Sigmoid colon (tissue), 7 donors: Measurements from ENCODE around the gene PAPPA. TPM values are rescaled to one million over a fixed set of nuclear protein-coding genes. Genes with fewer than 3 reads are reported as not detected.

ENCODE experiments used
- DNase-seq: peaks from one replicate; pipeline ENCODE4 v3.0.0-alpha.2; 2019
- H3K27ac ChIP-seq, 4 donors: fragments of 200-600 bp; sonication (generic); one replicate each; pipeline ENCODE4 v1.5.1; 2016 to 2019; ENCODE audit warnings: mild to moderate bottlenecking in 1 of 4
- H3K27me3 ChIP-seq, 3 donors: fragments of 200-600 bp; sonication (generic); one replicate each; pipeline ENCODE4 v1.5.1; 2019; ENCODE audit warnings: mild to moderate bottlenecking in 1 of 3
- H3K36me3 ChIP-seq, 4 donors: fragments of 200-600 bp; sonication (generic); one replicate each; pipeline ENCODE4 v1.5.1; 2016 to 2019
- H3K4me1 ChIP-seq, 4 donors: fragments of 200-600 bp; sonication (generic); one replicate each; pipeline ENCODE4 v1.5.1; 2017 to 2019
- H3K4me3 ChIP-seq, 4 donors: fragments of 200-600 bp; sonication (generic); one replicate each; pipeline ENCODE4 v1.5.1; 2017 to 2019; ENCODE audit warnings: mild to moderate bottlenecking in 2 of 4, moderate library complexity in 1 of 4
- H3K9me3 ChIP-seq, 4 donors: fragments of 200-600 bp in 3 of 4; sonication (generic) in 3 of 4; one replicate each; pipeline versions ENCODE4 v1.5.1 to v1.6.1; 2013 to 2019
- CTCF ChIP-seq, 4 experiments: fragments of 450-650 bp in 3 of 4; fragments of 200-600 bp in 1 of 4; IDR thresholded peaks; one replicate each; pipeline ENCODE4 v1.5.1; 2016 to 2019; ENCODE audit warnings: antibody characterized with exemption in 4 of 4, mild to moderate bottlenecking in 3 of 4, moderate library complexity in 2 of 4
- EP300 ChIP-seq, 4 donors: sonication (generic); formaldehyde crosslinking; IDR thresholded peaks; one replicate each; pipeline ENCODE4 v1.6.1; 2017; ENCODE audit warnings: antibody characterized with exemption in 4 of 4
- POLR2A ChIP-seq, 2 donors: fragments of 450-650 bp; IDR thresholded peaks; one replicate each; pipeline ENCODE4 v1.6.1; 2016; ENCODE audit warnings: antibody characterized with exemption in 2 of 2, mild to moderate bottlenecking in 2 of 2, moderate library complexity in 2 of 2
- POLR2AphosphoS5 ChIP-seq, 4 donors: sonication (generic); formaldehyde crosslinking; IDR thresholded peaks; one replicate each; pipeline ENCODE4 v1.6.1; 2017; ENCODE audit warnings: antibody characterized with exemption in 4 of 4
- WGBS, 2 donors: extraction: QIAGEN DNeasy Blood & Tissue Kit; methylation state at CpG; one replicate each; pipeline ENCODE4 v1.1.7; 2013; 5-methylcytosine and 5-hydroxymethylcytosine counted together
- intact Hi-C: fragments of 100-400 bp; cut with DNase I; formaldehyde crosslinking; loops from one replicate; pipeline ENCODE4 v1.15.1; 2023
- polyA plus RNA-seq, 3 donors: library from polyadenylated mRNA; stranded (reverse); fragments of 200-250 nt; gene quantifications; one replicate each; pipeline ENCODE4 v1.2.3, GENCODE V29; 2013
- total RNA-seq, 4 donors: library from RNA; depleted of rRNA; stranded (reverse); fragments of >200 nt; gene quantifications; one replicate each; pipeline ENCODE4 v1.1.0, GENCODE V29; 2016
- donor health status: healthy with polysubstance abuse.
- donor health status: Bipolar disorder and iron deficiency.
- donor health status: healthy.

Gene PAPPA
- total and polyA plus RNA-seq, 7 donors: under 0.01 to 6.6 (median 3.6) TPM

- no peak overlapping the region for H3K27ac ChIP-seq
- TF ChIP-seq POLR2AphosphoS5 (IDR thresholded peaks at IDR 0.05) (no peak), EP300 (IDR thresholded peaks at IDR 0.05) (no peak), POLR2A (IDR thresholded peaks at IDR 0.05) (no peak), CTCF (IDR thresholded peaks at IDR 0.05) (no peak)
- H3K27me3 ChIP-seq: no peaks in the 10 kb centered on the region
- no peak overlapping the region for H3K4me3 ChIP-seq
- intact Hi-C loops: no loop called here
- 34 to 62% methylated on average over 3 of the region's 3 CpGs for WGBS, 2 donors
- no peak for DNase-seq
- no peaks in the 10 kb centered on the region for H3K36me3 ChIP-seq
- H3K9me3 ChIP-seq: no peaks in the 10 kb centered on the region
- no peaks in the 10 kb centered on the region for H3K4me1 ChIP-seq
Measured at GRCh38 chr9:116181853-116182610, 28.4 kb downstream of the PAPPA start.

- no peak for DNase-seq
- intact Hi-C loops: no loop called here
- no peak for TF ChIP-seq POLR2A (IDR thresholded peaks at IDR 0.05)
- TF ChIP-seq CTCF (IDR thresholded peaks at IDR 0.05): no peak
- TF ChIP-seq POLR2AphosphoS5 (IDR thresholded peaks at IDR 0.05): no peak
- TF ChIP-seq EP300 (IDR thresholded peaks at IDR 0.05): no peak
- Histone ChIP-seq H3K4me1 (no peaks in the 10 kb centered on the region), H3K27me3 (no peaks in the 10 kb centered on the region), H3K27ac (no peak overlapping the region), H3K36me3 (no peaks in the 10 kb centered on the region), H3K4me3 (no peak overlapping the region), H3K9me3 (no peaks in the 10 kb centered on the region)
- 81 to 86% methylated on average over 5 of the region's 5 CpGs for WGBS, 2 donors
Measured at GRCh38 chr9:116182876-116183275, 29.3 kb downstream of the PAPPA start.

- no peak for DNase-seq
- 95 to 96% methylated on average over 27 of the region's 27 CpGs for WGBS, 2 donors
- Histone ChIP-seq H3K27ac (no peak overlapping the region), H3K9me3 (no peaks in the 10 kb centered on the region), H3K4me1 (no peaks in the 10 kb centered on the region), H3K27me3 (no peaks in the 10 kb centered on the region), H3K4me3 (no peak overlapping the region), H3K36me3 (no peaks in the 10 kb centered on the region)
- TF ChIP-seq POLR2A (IDR thresholded peaks at IDR 0.05): no peak
- no peak for TF ChIP-seq EP300 (IDR thresholded peaks at IDR 0.05)
- no peak for TF ChIP-seq POLR2AphosphoS5 (IDR thresholded peaks at IDR 0.05)
- TF ChIP-seq CTCF (IDR thresholded peaks at IDR 0.05): no peak
- intact Hi-C loops: no loop called here
Measured at GRCh38 chr9:116187570-116188170, 34.1 kb downstream of the PAPPA start.

- no peaks in the 10 kb centered on the region for H3K27me3 ChIP-seq
- intact Hi-C loops: no loop called here
- H3K36me3 ChIP-seq: no peaks in the 10 kb centered on the region
- 66 to 85% methylated on average over 5 of the region's 5 CpGs for WGBS, 2 donors
- no peak for TF ChIP-seq EP300 (IDR thresholded peaks at IDR 0.05)
- H3K4me3 ChIP-seq: no peak overlapping the region
- no peaks in the 10 kb centered on the region for H3K9me3 ChIP-seq
- no peak for DNase-seq
- no peaks in the 10 kb centered on the region for H3K4me1 ChIP-seq
- H3K27ac ChIP-seq: no peak overlapping the region
Measured at GRCh38 chr9:116189683-116190082, 36.1 kb downstream of the PAPPA start.

- no peak overlapping the region for H3K4me3 ChIP-seq
- H3K9me3 ChIP-seq: no peaks in the 10 kb centered on the region
- intact Hi-C loops: no loop called here
- WGBS, 2 donors: 81 to 87% methylated on average over 6 of the region's 6 CpGs
- TF ChIP-seq POLR2A (IDR thresholded peaks at IDR 0.05) (no peak), CTCF (IDR thresholded peaks at IDR 0.05) (no peak), POLR2AphosphoS5 (IDR thresholded peaks at IDR 0.05) (no peak), EP300 (IDR thresholded peaks at IDR 0.05) (no peak)
- H3K27ac ChIP-seq: no peak overlapping the region
- H3K4me1 ChIP-seq: no peaks in the 10 kb centered on the region
- no peaks in the 10 kb centered on the region for H3K36me3 ChIP-seq
- H3K27me3 ChIP-seq: no peaks in the 10 kb centered on the region
- no peak for DNase-seq
Measured at GRCh38 chr9:116190637-116191396, 37.2 kb downstream of the PAPPA start.
